Neuronal stem cell (in vitro differentiated cells): ENCODE data around the gene CACHD1.

Source experiments
- DNase-seq: peaks from one replicate; pipeline ENCODE4 v3.0.0-alpha.2; 2013; ENCODE audit warnings: low spot score
- H2AFZ ChIP-seq: one replicate; pipeline ENCODE4 v1.6.1; 2013; ENCODE audit warnings: mild to moderate bottlenecking, low read length, inconsistent platforms
- H2AK5ac ChIP-seq: 2 replicates; pipeline ENCODE4 v1.6.1; 2013; ENCODE audit warnings: low read depth, mild to moderate bottlenecking, inconsistent platforms, low read length, moderate library complexity, mixed read lengths
- H2BK120ac ChIP-seq: 2 replicates; pipeline ENCODE4 v1.6.1; 2013; ENCODE audit warnings: low read depth, mild to moderate bottlenecking, inconsistent platforms, low read length, moderate library complexity, mixed read lengths
- H2BK12ac ChIP-seq: one replicate; pipeline ENCODE4 v1.6.1; 2013; ENCODE audit warnings: low read length, inconsistent platforms
- H2BK15ac ChIP-seq: 2 replicates; pipeline ENCODE4 v1.6.1; 2013; ENCODE audit warnings: mild to moderate bottlenecking, low read length, inconsistent platforms, mixed read lengths
- H2BK5ac ChIP-seq: one replicate; pipeline ENCODE4 v1.6.1; 2013; ENCODE audit warnings: inconsistent platforms, mild to moderate bottlenecking, low read length, moderate library complexity
- H3K14ac ChIP-seq: one replicate; pipeline ENCODE4 v1.6.1; 2013; ENCODE audit warnings: low read length, inconsistent platforms
- H3K18ac ChIP-seq: 2 replicates; pipeline ENCODE4 v1.6.1; 2013; ENCODE audit warnings: low read length, inconsistent platforms
- H3K23ac ChIP-seq: 2 replicates; pipeline ENCODE4 v1.6.1; 2013; ENCODE audit warnings: low read depth, mild to moderate bottlenecking, mixed read lengths, low read length, inconsistent platforms; ENCODE audit not compliant: poor library complexity
- H3K27ac ChIP-seq: replicated peaks from 3 replicates; pipeline ENCODE4 v1.5.1; 2013; ENCODE audit warnings: low read length, inconsistent platforms
- H3K27me3 ChIP-seq, 3 experiments: 2 replicates each; pipeline ENCODE4 v1.6.1; 2013; ENCODE audit warnings: low read length in 3 of 3, mild to moderate bottlenecking in 2 of 3, inconsistent platforms in 1 of 3, low read depth in 1 of 3, mixed read lengths in 1 of 3, moderate library complexity in 1 of 3; ENCODE audit not compliant: control insufficient read depth in 3 of 3, insufficient read depth in 3 of 3
- H3K36me3 ChIP-seq, 2 donors: replicated peaks in 1 of 2; 2 replicates each; pipeline ENCODE4 v1.6.1; 2013; ENCODE audit warnings: low read length in 2 of 2; ENCODE audit not compliant: control insufficient read depth in 2 of 2, insufficient read depth in 2 of 2
- H3K4ac ChIP-seq: 2 replicates; pipeline ENCODE4 v1.6.1; 2013; ENCODE audit warnings: inconsistent platforms, mild to moderate bottlenecking, low read length, moderate library complexity
- H3K4me1 ChIP-seq, 2 donors: 1 replicate in 1 of 2; 2 replicates in 1 of 2; pipeline ENCODE4 v1.6.1; 2013; ENCODE audit warnings: low read length in 2 of 2, low read depth in 1 of 2; ENCODE audit not compliant: control insufficient read depth in 2 of 2, insufficient read depth in 1 of 2
- H3K4me2 ChIP-seq: one replicate; pipeline ENCODE4 v1.6.1; 2013; ENCODE audit warnings: mild to moderate bottlenecking, low read length, inconsistent platforms; ENCODE audit not compliant: insufficient read depth, poor library complexity, severe bottlenecking
- H3K4me3 ChIP-seq, 2 donors: 2 replicates each; pipeline ENCODE4 v1.5.1; 2013; ENCODE audit warnings: low read length in 2 of 2, mild to moderate bottlenecking in 2 of 2, inconsistent platforms in 1 of 2, moderate library complexity in 1 of 2
- H3K79me1 ChIP-seq: one replicate; pipeline ENCODE4 v1.6.1; 2013; ENCODE audit warnings: low read depth, mild to moderate bottlenecking, inconsistent platforms, low read length, moderate library complexity
- H3K9ac ChIP-seq: one replicate; pipeline ENCODE4 v1.6.1; 2013; ENCODE audit warnings: mild to moderate bottlenecking, low read depth, low read length, inconsistent platforms; ENCODE audit not compliant: poor library complexity
- H3K9me3 ChIP-seq, 2 donors: replicated peaks in 1 of 2; 2 replicates each; pipeline versions ENCODE3 to v1.6.1; 2013; ENCODE audit warnings: low read length in 2 of 2, mild to moderate bottlenecking in 2 of 2, inconsistent platforms in 1 of 2, low read depth in 1 of 2, mixed read lengths in 1 of 2, moderate library complexity in 1 of 2; ENCODE audit not compliant: control insufficient read depth in 2 of 2, insufficient read depth in 1 of 2
- H4K8ac ChIP-seq: one replicate; pipeline ENCODE4 v1.6.1; 2013; ENCODE audit warnings: low read depth, mild to moderate bottlenecking, inconsistent platforms, low read length, moderate library complexity
- H4K91ac ChIP-seq: one replicate; pipeline ENCODE4 v1.6.1; 2013; ENCODE audit warnings: low read length, low read depth, mild to moderate bottlenecking, inconsistent platforms; ENCODE audit not compliant: poor library complexity
- WGBS, 2 donors: extraction: QIAGEN DNeasy Blood & Tissue Kit; methylation state at CpG; one replicate each; pipeline ENCODE4 v1.1.7; 2013; ENCODE audit warnings: missing lambda C conversion rate in 2 of 2, mixed read lengths in 1 of 2; ENCODE audit not compliant: insufficient read length in 2 of 2, insufficient replicate concordance in 1 of 2; ENCODE audit errors: extremely low coverage in 2 of 2; 5-methylcytosine and 5-hydroxymethylcytosine counted together

The CACHD1 gene

DNA sequence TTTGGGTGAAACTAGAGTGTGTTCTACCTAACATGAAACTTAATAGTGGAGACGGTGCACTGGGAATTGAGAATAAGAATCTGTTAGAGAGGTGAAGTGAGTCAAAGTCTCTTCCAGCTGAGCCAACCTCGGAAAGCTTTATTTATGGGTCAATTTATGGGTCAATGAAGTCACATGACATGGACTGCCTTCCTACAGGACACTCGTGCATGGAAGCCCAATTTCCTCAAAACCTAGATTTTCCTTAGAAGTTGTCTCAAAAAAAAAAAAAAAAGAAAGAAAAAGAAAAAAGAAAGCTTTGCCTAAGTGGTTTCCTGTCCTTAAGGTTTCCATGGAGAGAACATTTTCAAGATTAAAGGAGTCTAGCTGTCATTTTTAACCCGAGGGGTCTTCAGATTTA is 26.7 kb downstream of the CACHD1 start:
- no peak overlapping the region for H4K91ac ChIP-seq
- no peaks in the 10 kb centered on the region for H3K79me1 ChIP-seq
- no peak overlapping the region for H3K4ac ChIP-seq
- H3K14ac ChIP-seq, result no peak overlapping the region
- WGBS, 2 donors, result no CpG with 5 or more reads among the region's 4 CpGs
- H3K23ac ChIP-seq, result no peak overlapping the region
- peaks cover 0 to 8% of the 10 kb centered on the region in 2 donors for H3K36me3 ChIP-seq
- H4K8ac ChIP-seq, result no peak overlapping the region
- H2AFZ ChIP-seq, result no peak overlapping the region
- peaks cover 0 to under 1% of the 10 kb centered on the region in 2 donors for H3K9me3 ChIP-seq
- no peaks in the 10 kb centered on the region for H3K27me3 ChIP-seq
- H3K4me1 ChIP-seq, result peaks cover 14 to 34% of the 10 kb centered on the region in 2 donors
- H3K9ac ChIP-seq, result no peak overlapping the region
- no peak overlapping the region for H3K27ac ChIP-seq
- no peak overlapping the region for H2BK120ac ChIP-seq
- no peak overlapping the region for H2BK5ac ChIP-seq
- no peak overlapping the region for H2AK5ac ChIP-seq
- H2BK15ac ChIP-seq, result no peak overlapping the region
- no peak overlapping the region for H3K4me2 ChIP-seq
- DNase-seq, result no peak
- no peak overlapping the region for H2BK12ac ChIP-seq
- no peak overlapping the region for H3K4me3 ChIP-seq
- no peak overlapping the region for H3K18ac ChIP-seq

GRCh38 chr1:64497088-64497883 is 27.4 kb downstream of the CACHD1 start:
- Histone ChIP-seq H2BK12ac (no peak overlapping the region), H3K4me1 (peaks cover 15 to 36% of the 10 kb centered on the region in 2 donors), H2BK120ac (no peak overlapping the region), H3K18ac (no peak overlapping the region), H4K91ac (no peak overlapping the region), H3K23ac (no peak overlapping the region), H3K14ac (no peak overlapping the region), H2AK5ac (no peak overlapping the region), H3K36me3 (peaks cover 0 to 8% of the 10 kb centered on the region in 2 donors), H2AFZ (no peak overlapping the region), H2BK5ac (no peak overlapping the region), H3K9me3 (no peaks in the 10 kb centered on the region), H3K79me1 (no peaks in the 10 kb centered on the region), H4K8ac (no peak overlapping the region), H3K4ac (no peak overlapping the region), H3K4me3 (no peak overlapping the region), H3K27me3 (no peaks in the 10 kb centered on the region), H3K9ac (no peak overlapping the region), H3K4me2 (no peak overlapping the region), H2BK15ac (no peak overlapping the region), H3K27ac (no peak overlapping the region)
- no CpG with 5 or more reads among the region's 4 CpGs for WGBS, 2 donors
- no peak for DNase-seq

GRCh38 chr1:64498325-64498724 is 28.4 kb downstream of the CACHD1 start:
- H3K4ac ChIP-seq, result no peak overlapping the region
- H3K4me1 ChIP-seq, result peaks cover 11 to 38% of the 10 kb centered on the region in 2 donors
- no peak overlapping the region for H2BK12ac ChIP-seq
- no peak overlapping the region for H2AK5ac ChIP-seq
- no peak overlapping the region for H3K14ac ChIP-seq
- no peak overlapping the region for H3K9ac ChIP-seq
- no peak overlapping the region for H4K8ac ChIP-seq
- no CpG with 5 or more reads among the region's 4 CpGs for WGBS, 2 donors
- H3K4me3 ChIP-seq, result no peak overlapping the region
- H3K79me1 ChIP-seq, result no peaks in the 10 kb centered on the region
- DNase-seq, result no peak
- H2BK15ac ChIP-seq, result no peak overlapping the region
- no peak overlapping the region for H3K4me2 ChIP-seq
- H2BK5ac ChIP-seq, result no peak overlapping the region
- H3K18ac ChIP-seq, result no peak overlapping the region
- no peak overlapping the region for H2AFZ ChIP-seq
- H4K91ac ChIP-seq, result no peak overlapping the region
- H2BK120ac ChIP-seq, result no peak overlapping the region
- no peak overlapping the region for H3K27ac ChIP-seq
- no peaks in the 10 kb centered on the region for H3K9me3 ChIP-seq
- H3K36me3 ChIP-seq, result peaks cover 0 to 8% of the 10 kb centered on the region in 2 donors
- no peaks in the 10 kb centered on the region for H3K27me3 ChIP-seq
- no peak overlapping the region for H3K23ac ChIP-seq

GRCh38 chr1:64499011-64499410 is 29.1 kb downstream of the CACHD1 start:
- Histone ChIP-seq H3K4ac (no peak overlapping the region), H3K27ac (no peak overlapping the region), H3K79me1 (no peaks in the 10 kb centered on the region), H3K9me3 (no peaks in the 10 kb centered on the region), H3K18ac (no peak overlapping the region), H2BK12ac (no peak overlapping the region), H3K4me3 (no peak overlapping the region), H3K14ac (no peak overlapping the region), H3K23ac (no peak overlapping the region), H2BK15ac (no peak overlapping the region), H3K9ac (no peak overlapping the region), H3K27me3 (no peaks in the 10 kb centered on the region), H4K8ac (no peak overlapping the region), H2AK5ac (no peak overlapping the region), H2AFZ (no peak overlapping the region), H3K4me1 (peaks cover 10 to 37% of the 10 kb centered on the region in 2 donors), H4K91ac (no peak overlapping the region), H2BK120ac (no peak overlapping the region), H2BK5ac (no peak overlapping the region), H3K36me3 (peaks cover 0 to 9% of the 10 kb centered on the region in 2 donors), H3K4me2 (no peak overlapping the region)
- DNase-seq, result no peak
- WGBS, 2 donors, result no CpG with 5 or more reads among the region's 6 CpGs
